DMS114 treated with DMSO at 0.1 percent for 48 hours (cell line): ENCODE measurements around the gene BRAP.
"Not testable (repeated sequence)": the region's sequence is repeated elsewhere in the genome, so short reads cannot be mapped to it uniquely, and the experiment has no call there.

ENCODE experiments used
- DNase-seq: peaks from one replicate; lab custom pipeline; 2025; ENCODE audit not compliant: unreplicated experiment; lab: John Stamatoyannopoulos, UW

BRAP gene, protein sequence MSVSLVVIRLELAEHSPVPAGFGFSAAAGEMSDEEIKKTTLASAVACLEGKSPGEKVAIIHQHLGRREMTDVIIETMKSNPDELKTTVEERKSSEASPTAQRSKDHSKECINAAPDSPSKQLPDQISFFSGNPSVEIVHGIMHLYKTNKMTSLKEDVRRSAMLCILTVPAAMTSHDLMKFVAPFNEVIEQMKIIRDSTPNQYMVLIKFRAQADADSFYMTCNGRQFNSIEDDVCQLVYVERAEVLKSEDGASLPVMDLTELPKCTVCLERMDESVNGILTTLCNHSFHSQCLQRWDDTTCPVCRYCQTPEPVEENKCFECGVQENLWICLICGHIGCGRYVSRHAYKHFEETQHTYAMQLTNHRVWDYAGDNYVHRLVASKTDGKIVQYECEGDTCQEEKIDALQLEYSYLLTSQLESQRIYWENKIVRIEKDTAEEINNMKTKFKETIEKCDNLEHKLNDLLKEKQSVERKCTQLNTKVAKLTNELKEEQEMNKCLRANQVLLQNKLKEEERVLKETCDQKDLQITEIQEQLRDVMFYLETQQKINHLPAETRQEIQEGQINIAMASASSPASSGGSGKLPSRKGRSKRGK

DNA sequence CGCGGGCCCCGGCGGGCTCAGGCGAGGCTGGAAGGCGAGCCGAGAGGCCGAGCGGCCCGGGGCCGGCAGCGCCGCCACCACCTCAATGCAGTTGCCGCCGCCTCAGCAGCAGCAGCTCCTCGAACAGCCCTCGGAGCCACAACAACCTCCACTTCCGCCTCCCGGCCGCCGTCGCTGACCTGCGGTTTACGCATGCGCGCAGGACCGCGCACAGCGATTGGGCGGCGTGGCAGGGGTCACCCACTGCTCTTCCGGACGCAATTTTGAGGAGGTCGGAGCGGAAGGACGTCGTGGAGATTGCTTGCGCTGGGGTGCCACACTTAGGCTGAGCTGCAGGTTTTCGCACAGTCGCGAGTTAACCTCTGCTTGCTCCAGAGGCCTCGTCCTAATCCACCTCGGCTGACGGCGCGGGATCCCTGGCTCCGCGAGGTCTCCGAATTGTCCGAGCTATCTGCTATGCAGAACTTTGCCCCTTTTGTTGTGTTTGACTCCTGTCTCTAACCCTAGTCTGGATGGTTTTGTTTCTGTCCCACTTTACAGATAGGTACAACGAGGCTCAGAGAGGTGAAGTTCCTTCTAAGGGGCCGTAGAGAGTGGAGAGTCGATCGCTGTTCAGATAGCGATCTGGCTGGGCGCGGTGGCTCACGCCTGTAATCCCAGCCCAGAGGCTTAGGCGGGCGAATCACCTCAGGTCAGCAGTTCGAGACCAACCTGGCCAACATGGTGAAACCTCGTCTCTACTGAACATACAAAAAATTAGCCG, at the start of gene BRAP, which contains the start of gene ACAD10:
Gene BRAP (minus strand): TSS at position 146 of the 763 bp plus-strand sequence. CDS start 164 bp downstream, outside the sequence.
Gene ACAD10 (plus strand): TSS at position 243 of the 763 bp plus-strand sequence. CDS start 6,657 bp downstream, outside the sequence.
- DNase-seq: peak; percentile 85

DNA sequence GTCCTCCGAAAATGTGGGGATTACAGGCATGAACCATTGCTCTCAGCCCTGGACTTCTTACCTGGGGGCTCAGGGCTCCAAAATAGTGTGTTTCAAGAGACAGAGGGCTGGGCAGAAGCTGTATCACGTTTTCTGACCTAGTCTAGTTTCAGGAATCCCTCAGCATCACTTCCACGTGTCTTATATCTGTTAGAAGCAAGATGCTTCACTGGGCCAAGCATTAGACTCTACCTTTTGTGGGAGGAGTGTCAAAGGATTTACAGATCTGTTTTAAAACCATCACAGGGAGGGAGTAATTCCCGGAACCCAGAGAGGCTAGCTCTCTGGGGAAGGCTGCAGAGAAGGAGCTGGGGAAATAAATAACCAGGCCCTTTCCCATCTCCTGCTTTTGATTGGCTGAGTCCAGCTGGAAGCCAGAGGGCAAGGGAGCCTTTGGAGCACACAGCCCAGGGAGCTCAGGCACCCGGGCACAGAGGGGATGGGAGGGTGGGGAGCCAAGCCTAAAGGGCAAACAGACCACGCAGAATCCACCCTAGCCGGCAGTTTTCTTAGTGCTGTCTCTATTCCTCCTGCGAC, 47.7 kb upstream of the BRAP start:
- no peak for DNase-seq

DNA sequence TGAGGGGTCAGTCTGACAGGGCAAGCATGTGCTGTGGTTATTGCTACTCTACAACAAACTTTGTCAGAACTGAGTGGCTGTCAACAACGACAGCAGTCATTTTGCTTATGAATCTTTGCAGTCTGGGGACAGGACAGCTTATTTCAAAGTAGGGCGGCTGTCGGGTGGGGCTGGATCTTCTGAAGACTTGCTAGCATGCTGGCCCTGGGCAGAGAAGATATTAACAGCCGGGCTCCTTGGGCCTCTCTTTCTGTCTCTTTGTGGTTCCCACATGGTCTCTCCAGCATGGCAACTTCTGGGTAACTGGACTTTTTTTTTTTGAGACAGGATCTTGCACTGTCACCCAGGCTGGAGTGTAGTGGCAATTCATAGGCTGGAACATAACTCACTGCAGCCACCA, 47.0 kb upstream of the BRAP start:
- no peak for DNase-seq

DNA sequence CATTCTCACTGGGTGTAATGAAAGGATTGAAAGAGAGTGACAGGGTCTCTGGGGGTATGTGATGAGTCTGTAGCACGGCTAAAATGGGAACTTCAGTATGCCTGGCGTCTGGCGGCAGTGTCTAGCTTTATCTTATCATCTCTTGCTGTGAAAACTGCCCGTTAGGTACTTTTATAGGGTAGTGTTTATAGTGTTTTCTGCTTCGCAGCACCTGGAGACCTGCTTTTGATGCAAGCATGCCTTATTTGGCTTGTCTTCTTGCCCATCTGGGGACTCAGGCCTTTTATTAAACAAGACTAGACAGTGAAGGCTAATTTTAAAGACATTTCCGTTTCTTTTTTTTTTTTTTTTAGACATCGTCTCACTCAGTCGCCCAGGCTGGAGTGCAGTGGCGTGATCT, 44.7 kb upstream of the BRAP start:
- DNase-seq: no peak

DNA sequence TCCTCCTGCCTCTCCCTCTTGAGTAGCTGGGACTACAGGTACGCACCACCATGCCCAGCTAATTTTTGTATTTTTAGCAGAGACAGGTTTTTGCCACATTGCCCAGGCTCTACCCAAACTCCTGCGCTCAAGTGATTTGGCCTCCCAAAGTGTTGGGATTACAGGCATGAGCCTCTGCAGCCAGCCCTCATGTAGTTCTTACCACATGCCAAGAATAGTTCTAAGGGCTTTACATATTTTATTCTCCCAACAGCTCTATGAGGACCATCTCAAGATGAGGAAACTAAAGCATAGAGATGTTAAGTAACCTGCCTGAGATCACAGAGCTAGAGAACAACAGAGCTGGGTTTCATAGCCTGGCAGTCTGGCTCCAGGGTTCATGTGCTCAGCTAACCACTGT, 43.0 kb upstream of the BRAP start:
- no peak for DNase-seq

DNA sequence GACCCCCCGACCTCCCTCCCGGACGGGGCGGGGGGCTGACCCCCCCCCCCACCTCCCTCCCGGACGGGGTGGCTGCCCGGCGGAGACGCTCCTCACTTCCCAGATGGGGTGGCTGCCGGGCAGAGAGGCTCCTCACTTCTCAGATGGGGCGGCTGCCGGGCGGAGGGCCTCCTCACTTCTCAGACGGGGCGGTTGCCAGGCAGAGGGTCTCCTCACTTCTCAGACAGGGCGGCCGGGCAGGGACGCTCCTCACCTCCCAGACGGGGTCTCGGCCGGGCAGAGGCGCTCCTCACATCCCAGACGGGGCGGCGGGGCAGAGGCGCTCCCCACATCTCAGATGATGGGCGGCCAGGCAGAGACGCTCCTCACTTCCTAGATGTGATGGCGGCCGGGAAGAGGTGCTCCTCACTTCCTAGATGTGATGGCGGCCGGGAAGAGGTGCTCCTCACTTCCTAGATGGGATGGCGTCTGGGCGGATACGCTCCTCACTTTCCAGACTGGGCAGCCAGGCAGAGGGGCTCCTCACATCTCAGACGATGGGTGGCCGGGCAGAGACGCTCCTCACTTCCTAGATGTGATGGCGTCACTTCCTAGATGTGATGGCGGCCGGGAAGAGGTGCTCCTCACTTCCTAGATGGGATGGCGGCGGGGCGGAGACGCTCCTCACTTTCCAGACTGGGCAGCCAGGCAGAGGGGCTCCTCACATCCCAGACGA, 38.0 kb upstream of the BRAP start:
- DNase-seq: not testable (repeated sequence)

DNA sequence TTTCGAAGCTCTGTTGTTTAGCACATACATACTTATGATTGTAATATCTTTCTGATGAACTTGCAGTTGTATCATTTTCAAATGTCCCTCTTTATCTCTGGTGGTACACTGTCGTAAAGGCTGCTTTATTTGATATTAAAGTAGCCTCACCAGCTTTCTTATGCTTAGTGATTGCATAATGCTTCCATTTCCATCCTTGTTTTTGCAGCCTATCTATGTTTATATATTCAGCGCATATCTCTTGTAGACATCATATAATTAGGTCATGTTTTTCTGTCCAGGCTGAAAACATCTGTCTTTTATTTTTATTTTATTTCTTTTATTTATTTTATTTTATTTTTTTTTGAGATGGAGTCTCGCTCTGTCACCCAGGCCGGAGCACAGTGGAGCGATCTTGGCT, 34.7 kb upstream of the BRAP start:
- DNase-seq: no peak

DNA sequence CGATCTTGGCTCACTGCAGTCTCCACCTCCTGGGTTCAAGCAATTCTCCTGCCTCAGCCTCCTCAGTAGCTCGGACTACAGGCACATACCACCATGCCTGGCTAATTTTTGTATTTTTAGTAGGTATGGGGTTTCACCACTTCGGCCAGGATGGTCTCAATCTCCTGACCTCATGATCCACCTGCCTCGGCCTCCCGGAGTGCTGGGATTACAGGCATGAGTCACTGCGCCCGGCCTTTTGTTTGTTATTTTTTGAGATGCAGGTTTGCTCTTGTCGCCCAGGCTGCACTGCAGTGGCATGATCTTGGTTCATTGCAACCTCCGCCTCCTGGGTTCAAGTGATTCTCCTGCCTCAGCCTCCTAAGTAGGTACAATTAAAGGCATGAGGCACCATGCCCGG, 33.6 kb upstream of the BRAP start:
- not testable (repeated sequence) for DNase-seq

DNA sequence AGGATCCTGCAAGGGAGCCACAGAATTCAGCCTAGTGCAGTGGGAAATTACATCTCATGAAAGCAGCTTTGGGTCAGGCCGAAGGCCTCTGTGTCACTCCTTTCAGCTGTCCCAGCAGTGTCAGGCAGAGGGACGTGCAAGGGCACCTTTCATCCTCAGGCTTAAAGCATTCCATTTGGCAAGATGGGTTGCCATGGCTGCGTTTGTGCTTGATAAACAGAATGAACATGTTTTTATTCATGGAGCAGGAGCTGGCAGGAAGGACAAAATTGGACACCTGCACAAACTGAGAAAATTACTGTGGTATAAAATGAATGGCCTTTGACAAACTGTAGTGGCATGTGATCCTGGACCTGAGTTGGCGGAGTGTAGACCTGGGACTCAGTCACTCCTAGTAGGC, 29.5 kb upstream of the BRAP start:
- no peak for DNase-seq

DNA sequence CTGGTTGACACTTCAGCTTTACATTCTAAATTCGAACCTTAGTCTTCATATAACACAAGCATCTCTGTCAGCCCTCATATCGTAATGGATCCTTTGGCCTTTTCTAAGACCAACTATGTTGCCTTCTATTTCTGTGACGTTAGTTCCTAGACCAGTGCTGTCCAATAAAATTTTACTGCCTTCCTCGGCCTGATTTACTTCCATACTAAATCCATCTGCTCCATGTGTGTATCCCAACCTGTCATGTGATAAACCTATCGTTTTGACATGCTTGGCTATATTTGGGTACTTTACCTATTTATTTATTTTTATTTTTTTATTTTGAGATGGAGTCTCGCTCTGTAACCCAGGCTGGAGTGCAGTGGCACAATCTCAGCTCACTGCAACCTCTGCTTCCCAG, 20.4 kb upstream of the BRAP start:
- no peak for DNase-seq

DNA sequence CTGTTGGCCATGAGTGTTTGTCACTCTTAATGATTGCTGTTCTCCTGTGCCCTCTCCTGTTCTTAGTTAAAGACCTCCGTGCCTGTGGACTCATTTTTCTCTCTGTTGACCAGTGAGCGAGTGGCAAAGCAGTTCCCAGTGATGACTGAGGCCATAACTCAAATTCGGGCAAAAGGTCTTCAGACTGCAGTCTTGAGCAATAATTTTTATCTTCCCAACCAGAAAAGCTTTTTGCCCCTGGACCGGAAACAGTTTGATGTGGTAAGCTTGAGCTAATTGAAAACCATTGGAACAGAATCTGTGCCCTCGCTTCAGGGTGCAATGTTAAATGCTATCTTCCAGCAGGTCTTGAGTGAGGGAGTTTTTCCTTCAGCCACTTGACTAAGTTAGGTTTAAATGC, 19.9 kb upstream of the BRAP start:
- DNase-seq: no peak

DNA sequence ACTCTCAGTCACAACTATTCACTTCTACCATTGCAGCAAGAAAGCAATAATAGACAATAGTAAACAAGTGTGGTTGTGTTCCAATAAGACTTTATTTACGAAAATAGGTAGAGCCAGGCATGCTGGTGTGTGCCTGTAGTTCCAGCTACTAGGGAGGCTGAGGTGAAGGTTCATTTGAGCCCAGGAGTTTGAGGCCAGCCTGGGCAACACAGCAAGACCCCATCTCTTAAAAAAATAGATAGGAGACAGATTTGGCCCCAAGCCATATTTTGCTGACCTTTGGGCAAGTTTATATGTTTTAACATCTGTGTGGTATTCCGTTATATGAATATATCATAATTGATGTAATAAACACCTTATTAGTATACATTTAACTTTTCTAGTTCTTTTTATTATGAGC, 14.2 kb upstream of the BRAP start:
- DNase-seq: no peak

DNA sequence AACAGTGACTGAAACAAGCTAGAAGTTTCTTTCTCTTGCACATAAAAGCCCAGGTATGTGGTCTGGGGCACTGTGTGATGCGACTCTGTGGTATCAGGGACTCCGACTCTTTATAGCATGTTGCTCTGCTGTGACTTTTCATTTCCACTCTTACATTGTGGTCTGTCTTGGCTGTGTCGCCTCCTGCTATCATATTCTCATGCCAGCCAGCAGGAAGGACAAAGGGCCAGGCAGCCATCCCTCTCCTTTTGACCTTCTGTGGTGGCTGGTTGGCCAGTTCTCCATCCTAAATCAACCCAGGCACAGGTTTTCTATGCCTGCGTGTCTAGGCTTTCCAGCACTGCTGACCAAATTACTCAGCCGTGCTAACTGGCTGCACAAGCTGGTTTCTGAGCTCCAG, 8.1 kb upstream of the BRAP start:
- DNase-seq: no peak

DNA sequence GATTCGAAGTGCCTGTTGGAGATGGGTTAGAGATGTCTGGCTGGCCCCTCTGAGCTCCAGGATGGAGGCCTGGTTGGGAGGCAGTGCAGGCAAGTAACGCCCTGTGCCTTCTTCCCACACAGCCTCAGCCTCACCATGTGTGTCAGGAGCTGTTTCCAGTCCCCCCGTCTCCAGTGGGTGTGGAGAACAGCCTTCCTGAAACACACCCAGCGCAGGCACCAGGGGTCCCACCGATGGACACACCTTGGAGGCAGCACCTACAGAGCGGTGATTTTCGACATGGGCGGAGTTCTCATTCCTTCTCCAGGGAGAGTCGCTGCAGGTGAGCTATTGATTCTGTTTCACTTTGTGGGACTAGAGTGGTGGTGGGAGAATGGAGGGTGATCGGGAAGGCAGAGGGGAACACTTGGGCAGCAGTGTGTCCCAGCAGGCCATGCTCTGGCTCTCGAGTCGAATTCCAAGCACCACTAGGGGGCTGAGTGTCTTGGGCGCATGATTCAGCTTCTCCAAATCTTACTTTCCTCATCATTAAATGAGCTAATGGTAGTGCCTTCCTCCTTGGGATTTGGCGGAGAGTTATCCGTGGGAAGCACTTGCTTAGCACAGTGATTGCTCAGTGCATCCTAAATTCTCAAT, 6.9 kb upstream of the BRAP start:
- DNase-seq: peak; percentile 7

DNA sequence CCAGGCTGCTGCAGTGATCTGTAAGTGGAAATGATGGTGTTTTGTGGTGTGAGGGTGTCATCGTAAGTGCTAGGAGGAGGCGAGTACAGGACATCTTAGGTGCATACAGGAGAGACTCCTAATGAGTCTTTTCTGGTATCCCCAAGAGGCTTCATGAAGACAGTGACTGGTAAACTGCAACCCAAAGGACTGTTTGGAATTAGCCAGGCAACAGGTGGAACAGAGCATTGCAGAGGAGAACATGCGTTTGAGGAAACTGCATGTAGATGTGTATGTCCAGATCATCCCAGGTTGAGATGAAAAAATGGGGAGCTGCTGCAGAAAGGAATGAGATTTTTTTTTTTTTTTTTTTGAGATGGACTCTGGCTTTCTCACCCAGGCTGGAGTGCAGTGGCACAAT, 5.5 kb upstream of the BRAP start:
- DNase-seq: no peak

DNA sequence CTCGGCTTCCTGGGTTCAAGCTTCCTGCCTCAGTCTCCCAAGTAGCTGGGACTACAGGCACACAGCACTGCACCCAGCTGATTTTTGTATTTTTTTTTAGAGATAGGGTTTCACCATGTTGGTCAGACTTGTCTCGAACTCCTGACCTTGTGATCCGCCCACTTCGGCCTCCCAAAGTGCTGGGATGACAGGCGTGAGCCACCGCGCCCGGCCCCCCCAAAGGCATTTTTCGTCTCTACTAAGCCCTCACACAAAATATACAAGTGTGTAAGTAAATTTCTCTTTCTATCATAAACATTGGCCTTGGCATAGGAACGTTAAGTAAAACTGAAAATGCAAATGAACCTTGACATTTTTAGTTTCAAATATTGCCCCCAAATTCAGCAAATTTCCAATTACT, 2.2 kb upstream of the BRAP start:
- DNase-seq: no peak

DNA sequence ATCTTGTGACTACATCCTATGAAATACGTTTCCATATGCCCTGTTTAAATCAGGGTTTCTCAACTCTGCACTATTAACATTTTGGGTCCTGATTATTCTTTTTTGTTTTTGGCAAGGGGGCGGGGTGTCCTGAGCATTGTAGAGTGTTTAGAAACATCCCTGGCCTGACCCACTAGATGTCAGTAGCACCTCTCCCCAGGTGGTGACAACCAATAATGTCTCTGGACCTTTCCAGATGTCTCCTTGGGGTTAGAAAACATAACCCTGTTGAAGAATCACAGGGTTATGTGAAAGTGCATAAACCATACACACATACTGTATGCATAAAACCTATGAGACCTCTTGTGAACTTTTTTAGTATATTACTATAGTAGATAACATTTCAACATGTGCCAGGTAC, 1.5 kb upstream of the BRAP start:
- no peak for DNase-seq

DNA sequence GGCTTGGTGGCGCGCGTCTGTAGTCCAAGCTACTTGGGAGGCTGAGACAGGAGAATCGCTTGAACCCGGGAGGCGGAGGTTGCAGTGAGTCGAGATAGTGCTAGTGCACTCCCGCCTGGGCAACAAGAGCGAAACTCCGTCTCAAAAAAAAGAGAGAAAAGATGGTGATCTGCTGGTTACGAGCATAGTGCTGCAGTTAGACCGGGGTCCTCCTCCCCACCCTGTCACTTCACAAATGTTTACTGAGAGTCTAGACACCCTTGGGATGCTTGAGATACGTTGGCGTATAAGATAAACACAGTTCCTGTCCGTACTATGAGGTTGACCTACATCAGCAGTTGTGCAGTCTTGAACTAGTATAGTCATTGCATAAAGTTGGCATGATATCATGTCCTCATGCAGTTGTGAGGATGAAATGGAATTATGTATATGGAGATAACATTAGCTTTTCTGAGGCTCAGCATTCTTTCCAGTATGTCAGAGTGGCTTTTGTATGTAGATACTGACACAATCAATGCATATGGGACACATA, 884 bp upstream of the BRAP start:
- no peak for DNase-seq

DNA sequence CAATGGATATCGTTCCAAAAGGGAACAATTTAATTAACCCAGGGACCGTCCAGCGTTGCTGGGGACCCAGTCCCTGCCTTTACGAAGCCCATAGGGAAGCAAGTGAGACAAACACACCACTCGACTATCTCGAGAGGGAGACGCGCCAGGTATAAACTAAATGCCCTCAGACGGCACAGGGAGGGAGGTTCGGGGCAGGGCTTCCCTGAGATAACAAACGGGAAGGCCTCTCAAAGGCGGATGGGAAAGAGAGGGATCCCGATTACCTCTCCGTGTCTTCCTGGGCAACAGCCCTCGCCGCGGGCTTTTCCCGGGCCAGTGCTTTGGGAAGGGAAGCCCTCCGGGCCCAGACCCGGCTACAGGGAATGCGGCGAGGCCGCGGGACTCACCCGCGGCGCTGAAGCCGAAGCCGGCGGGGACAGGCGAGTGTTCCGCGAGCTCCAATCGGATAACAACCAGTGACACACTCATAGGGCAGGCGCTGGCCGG, 390 bp downstream of the BRAP start:
- DNase-seq: no peak
